HG02759 (cell line): Measurements from ENCODE around the gene TSPEAR.

Experiments used
- ATAC-seq: cut with Tn5 transposase; IDR thresholded peaks from one replicate; pipeline ENCODE4 v1.9.1; 2021; ENCODE audit warnings: mild to moderate bottlenecking, moderate library complexity; ENCODE audit not compliant: unreplicated experiment

TSPEAR gene

GRCh38 chr21:44496564-44497550 lies 214.5 kb downstream of the TSPEAR start:
- ATAC-seq, result no peak

- ATAC-seq, result no peak
Measured at GRCh38 chr21:44495611-44496563, 215.5 kb downstream of the TSPEAR start.

GRCh38 chr21:44494956-44495355 lies 216.4 kb downstream of the TSPEAR start:
- no peak for ATAC-seq

GRCh38 chr21:44494418-44494817 lies 217.0 kb downstream of the TSPEAR start:
- no peak for ATAC-seq

GRCh38 chr21:44492567-44493385 lies 218.6 kb downstream of the TSPEAR start:
- ATAC-seq, result no peak

- ATAC-seq, result no peak
Measured at GRCh38 chr21:44490816-44491215, 220.6 kb downstream of the TSPEAR start.

GRCh38 chr21:44490405-44490804 lies 221.0 kb downstream of the TSPEAR start:
- no peak for ATAC-seq

- no peak for ATAC-seq
Measured at GRCh38 chr21:44489962-44490361, 221.4 kb downstream of the TSPEAR start.

- no peak for ATAC-seq
Measured at GRCh38 chr21:44487831-44488230, 223.5 kb downstream of the TSPEAR start.

GRCh38 chr21:44486302-44486701 lies 225.1 kb downstream of the TSPEAR start:
- ATAC-seq, result no peak

GRCh38 chr21:44485796-44486195 lies 225.6 kb downstream of the TSPEAR start:
- ATAC-seq, result no peak

- ATAC-seq, result no peak
Measured at GRCh38 chr21:44485254-44485793, 226.0 kb downstream of the TSPEAR start.

GRCh38 chr21:44484498-44485253 lies 226.7 kb downstream of the TSPEAR start:
- ATAC-seq, result no peak

GRCh38 chr21:44483288-44484237 lies 227.8 kb downstream of the TSPEAR start:
- ATAC-seq, result no peak

GRCh38 chr21:44482581-44483287 lies 228.6 kb downstream of the TSPEAR start:
- no peak for ATAC-seq

GRCh38 chr21:44480200-44481053 lies 230.9 kb downstream of the TSPEAR start:
- ATAC-seq, result no peak
